Mucosa of descending colon (tissue), 3 donors: ENCODE measurements around the gene NLRP14. TPM values are rescaled to one million over a fixed set of nuclear protein-coding genes. Genes with fewer than 3 reads are reported as not detected.
A peak's percentile ranks its signal among the peaks of the same experiment; 100 is the strongest.

ENCODE experiments used
- ATAC-seq: fragments of 200-7000 bp; cut with Tn5 transposase; one replicate; pipeline ENCODE4 v1.9.1; 2020; ENCODE audit warnings: mild to moderate bottlenecking, moderate library complexity
- DNase-seq, 3 donors: peaks; one replicate each; pipeline ENCODE4 v3.0.0-alpha.2; 2020
- H3K36me3 ChIP-seq: fragments of 200-600 bp; one replicate; pipeline ENCODE4 v1.8.0; 2021; ENCODE audit warnings: low read depth, mild to moderate bottlenecking
- H3K4me1 ChIP-seq: fragments of 200-600 bp; one replicate; pipeline ENCODE4 v1.8.0; 2021; ENCODE audit warnings: low read depth, mild to moderate bottlenecking
- H3K4me3 ChIP-seq: fragments of 200-600 bp; one replicate; pipeline ENCODE4 v1.8.0; 2021; ENCODE audit warnings: mild to moderate bottlenecking
- H3K9me3 ChIP-seq: fragments of 200-600 bp; one replicate; pipeline ENCODE4 v1.8.0; 2021; ENCODE audit warnings: mild to moderate bottlenecking
- CTCF ChIP-seq: fragments of 200-600 bp; IDR thresholded peaks from one replicate; pipeline ENCODE4 v1.8.0; 2022; ENCODE audit warnings: antibody characterized with exemption, mild to moderate bottlenecking
- intact Hi-C, 2 donors: fragments of 100-400 bp; cut with DNase I in 1 of 2; cut with micrococcal nuclease in 1 of 2; formaldehyde crosslinking; loops; one replicate each; pipeline versions ENCODE4 v1.11.0 to v1.11.1; 2022; cut with DNase I, micrococcal nuclease
- total RNA-seq, 3 donors: library from RNA; stranded (reverse); fragmentation: NEBNext Ultra II Directional in 2 of 3; extraction: Animal tissue kit (Norgen Biotek cat#: 25700) in 2 of 3; gene quantifications; one replicate each; pipeline versions ENCODE4 v1.2.1 to v1.2.4, GENCODE V29; 2021 to 2023
- donor health status: DM: no; HTN: no; CAD: no; lungs with moderate emphysema.
- donor health status: DM: no; HTN: no; CAD: no.
- donor health status: DM: no; HTN: yes; CAD: no.

The NLRP14 gene
- total RNA-seq, 3 donors from 2014 or later: 0.17 to 0.25 (median 0.24) TPM

DNA sequence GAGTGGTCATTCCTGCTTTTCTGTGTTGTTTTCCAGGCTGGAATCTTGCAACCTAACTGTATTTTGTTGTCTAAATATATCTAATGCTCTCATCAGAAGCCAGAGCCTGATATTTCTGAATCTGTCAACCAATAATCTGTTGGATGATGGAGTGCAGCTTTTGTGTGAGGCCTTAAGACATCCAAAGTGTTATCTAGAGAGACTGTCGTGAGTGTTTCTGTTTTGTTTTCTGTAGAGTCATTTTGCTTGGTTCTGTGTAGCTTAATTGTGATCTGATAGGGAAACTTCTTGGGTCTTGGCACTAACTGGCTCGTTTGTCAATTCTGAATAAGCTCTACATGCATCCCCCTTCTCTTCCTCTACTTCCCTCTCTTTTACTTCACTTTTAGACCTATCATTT is 37.4 kb downstream of the NLRP14 start:
- intact Hi-C loops: no loop called here
- TF ChIP-seq CTCF: no peak
- Histone ChIP-seq H3K36me3 (no peaks in the 10 kb centered on the region), H3K4me1 (no peaks in the 10 kb centered on the region), H3K9me3 (no peaks in the 10 kb centered on the region), H3K4me3 (no peak overlapping the region)
- no peak for ATAC-seq
- no peak for DNase-seq

GRCh38 chr11:7060868-7061267 is 40.6 kb downstream of the NLRP14 start:
- ATAC-seq (no peak), DNase-seq (no peak)
- intact Hi-C loops: no loop called here
- no peaks in the 10 kb centered on the region for H3K9me3 ChIP-seq
- H3K36me3 ChIP-seq: no peaks in the 10 kb centered on the region
- H3K4me3 ChIP-seq: no peak overlapping the region
- no peak for TF ChIP-seq CTCF
- H3K4me1 ChIP-seq: no peaks in the 10 kb centered on the region

- Histone ChIP-seq H3K9me3 (no peaks in the 10 kb centered on the region), H3K4me1 (no peaks in the 10 kb centered on the region), H3K36me3 (no peaks in the 10 kb centered on the region), H3K4me3 (no peak overlapping the region)
- ATAC-seq (no peak), DNase-seq (no peak)
- intact Hi-C loops: no loop called here
- TF ChIP-seq CTCF: no peak
These were observed 42.3 kb downstream of the NLRP14 start for GRCh38 chr11:7062534-7062933.

DNA sequence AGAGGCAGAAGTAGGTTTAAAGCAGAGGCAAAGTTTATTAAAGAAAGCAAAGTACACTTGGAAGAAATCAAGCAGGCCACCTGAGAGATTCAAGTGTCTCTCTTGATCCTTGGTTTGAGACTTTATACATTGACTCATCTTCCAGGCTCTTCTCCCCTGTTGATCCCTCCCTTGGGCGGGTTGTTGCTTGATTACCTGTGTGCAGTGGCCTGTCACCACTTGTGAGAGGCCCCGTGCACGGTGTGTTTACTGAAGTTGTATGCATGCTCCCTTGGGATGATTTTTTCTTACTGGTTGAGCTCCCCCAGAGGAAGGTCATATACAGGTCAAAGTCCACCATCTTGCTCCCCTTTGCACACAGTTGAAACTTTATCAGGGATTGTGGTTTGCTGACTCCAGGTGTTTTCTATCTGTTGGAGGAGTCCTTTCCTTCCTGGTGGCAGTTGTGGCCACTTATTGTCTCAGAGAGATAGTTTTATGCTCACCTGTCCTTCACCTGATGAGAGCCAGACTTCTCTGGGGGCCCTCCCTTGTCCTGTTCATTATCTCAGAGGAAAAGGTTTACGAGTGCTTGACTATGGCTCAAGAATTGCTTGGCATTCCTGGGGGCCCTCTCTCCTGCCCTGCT is 52.2 kb downstream of the NLRP14 start:
- Histone ChIP-seq H3K36me3 (no peaks in the 10 kb centered on the region), H3K4me1 (no peaks in the 10 kb centered on the region), H3K9me3 (no peaks in the 10 kb centered on the region), H3K4me3 (no peak overlapping the region)
- ATAC-seq (no peak), DNase-seq (no peak)
- no peak for TF ChIP-seq CTCF
- intact Hi-C loops: no loop called here

DNA sequence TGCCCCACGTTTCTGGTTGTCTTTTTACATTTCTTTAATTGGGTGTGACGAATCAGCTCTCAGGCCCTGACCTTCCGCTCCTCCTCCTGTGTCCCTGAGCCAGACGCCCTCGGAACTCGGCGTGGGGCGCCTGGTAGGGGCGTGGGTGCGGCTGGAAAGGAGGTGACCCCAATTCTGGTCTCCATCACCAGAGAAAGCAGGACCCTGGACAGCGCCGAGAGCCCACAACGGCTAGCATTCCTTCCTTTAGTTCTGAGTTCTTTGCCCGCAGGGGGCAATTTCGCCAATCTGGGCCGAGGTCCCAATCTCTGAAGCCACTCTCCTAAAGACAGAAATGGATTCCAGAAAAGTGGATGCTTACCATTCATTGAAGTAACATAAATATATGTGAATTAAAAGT is 56.8 kb downstream of the NLRP14 start:
- Histone ChIP-seq H3K4me3 (no peak overlapping the region), H3K4me1 (no peaks in the 10 kb centered on the region), H3K36me3 (no peaks in the 10 kb centered on the region), H3K9me3 (no peaks in the 10 kb centered on the region)
- peak in 1 of 3 donors; percentile 41 for DNase-seq
- TF ChIP-seq CTCF: no peak
- ATAC-seq: no peak
- intact Hi-C loops: no loop called here
